ENCODE measurements around the gene NMD3.

GRCh38 chr3:161203485-161204098, 17.5 kb upstream of the NMD3 start:
- no peak for TF ChIP-seq CTCF (IDR thresholded peaks at IDR 0.05; ENCODE audit: poor library complexity, severe bottlenecking)
- TF ChIP-seq RAD21 (conservative IDR thresholded peaks at IDR 0.05), result no peak
- TF ChIP-seq TAF1 (IDR thresholded peaks at IDR 0.05; ENCODE audit: low read depth), result no peak

All from neural cell (in vitro differentiated cells).